ENCODE results near the gene CASR.

CASR gene

DNA sequence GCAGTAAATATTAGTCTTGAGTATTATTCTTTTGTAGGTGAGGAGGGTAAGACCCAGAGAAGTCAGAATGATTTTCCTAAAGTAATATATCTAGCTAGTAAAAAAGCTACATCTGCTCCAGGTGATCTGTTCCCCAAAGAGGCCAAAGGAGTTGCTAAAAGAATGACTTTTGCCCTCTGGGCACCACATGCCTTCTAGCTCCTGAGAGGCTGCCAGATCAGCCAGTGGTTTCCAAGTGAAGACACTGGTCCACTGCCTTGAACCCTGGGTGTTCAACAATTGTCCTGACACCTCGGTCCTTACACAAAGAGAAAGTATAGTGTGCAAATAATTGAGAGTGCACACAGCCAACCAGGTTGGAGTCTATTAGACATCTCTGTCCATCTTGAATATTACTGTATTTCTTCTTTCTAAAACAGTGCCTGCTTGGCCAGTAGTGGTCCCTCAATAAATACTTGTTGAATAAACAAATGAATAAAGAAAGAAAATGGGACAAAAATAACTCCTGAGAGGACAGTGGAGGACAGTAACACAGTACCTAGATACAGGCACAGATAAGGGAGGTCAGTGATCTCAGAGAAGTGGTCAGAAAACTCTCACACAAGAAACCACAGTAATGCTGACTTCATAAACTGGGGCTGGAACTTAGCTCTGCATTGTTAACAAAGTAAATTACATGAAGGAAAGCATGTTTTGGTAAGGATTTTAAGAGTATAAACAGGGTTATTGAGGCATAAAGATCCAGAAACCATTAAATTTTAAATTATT is 85.0 kb downstream of the CASR start:
- no peak for TF ChIP-seq MYC (IDR thresholded peaks at IDR 0.05; ENCODE audit: low read depth, low read length)
- no peak for TF ChIP-seq POLR2A (IDR thresholded peaks at IDR 0.05; ENCODE audit: extremely low read depth, insufficient read length)
- no peak for TF ChIP-seq MAX (IDR thresholded peaks at IDR 0.05; ENCODE audit: low read depth, low read length)
- TF ChIP-seq, protein P1, sequence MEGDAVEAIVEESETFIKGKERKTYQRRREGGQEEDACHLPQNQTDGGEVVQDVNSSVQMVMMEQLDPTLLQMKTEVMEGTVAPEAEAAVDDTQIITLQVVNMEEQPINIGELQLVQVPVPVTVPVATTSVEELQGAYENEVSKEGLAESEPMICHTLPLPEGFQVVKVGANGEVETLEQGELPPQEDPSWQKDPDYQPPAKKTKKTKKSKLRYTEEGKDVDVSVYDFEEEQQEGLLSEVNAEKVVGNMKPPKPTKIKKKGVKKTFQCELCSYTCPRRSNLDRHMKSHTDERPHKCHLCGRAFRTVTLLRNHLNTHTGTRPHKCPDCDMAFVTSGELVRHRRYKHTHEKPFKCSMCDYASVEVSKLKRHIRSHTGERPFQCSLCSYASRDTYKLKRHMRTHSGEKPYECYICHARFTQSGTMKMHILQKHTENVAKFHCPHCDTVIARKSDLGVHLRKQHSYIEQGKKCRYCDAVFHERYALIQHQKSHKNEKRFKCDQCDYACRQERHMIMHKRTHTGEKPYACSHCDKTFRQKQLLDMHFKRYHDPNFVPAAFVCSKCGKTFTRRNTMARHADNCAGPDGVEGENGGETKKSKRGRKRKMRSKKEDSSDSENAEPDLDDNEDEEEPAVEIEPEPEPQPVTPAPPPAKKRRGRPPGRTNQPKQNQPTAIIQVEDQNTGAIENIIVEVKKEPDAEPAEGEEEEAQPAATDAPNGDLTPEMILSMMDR (IDR thresholded peaks at IDR 0.05; ENCODE audit: low read depth, low read length), result no peak
- peak; percentile 27 for DNase-seq (ENCODE audit: low read depth)
- no peak overlapping the region for H3K4me3 ChIP-seq (ENCODE audit: low read depth, low read length)

DNA sequence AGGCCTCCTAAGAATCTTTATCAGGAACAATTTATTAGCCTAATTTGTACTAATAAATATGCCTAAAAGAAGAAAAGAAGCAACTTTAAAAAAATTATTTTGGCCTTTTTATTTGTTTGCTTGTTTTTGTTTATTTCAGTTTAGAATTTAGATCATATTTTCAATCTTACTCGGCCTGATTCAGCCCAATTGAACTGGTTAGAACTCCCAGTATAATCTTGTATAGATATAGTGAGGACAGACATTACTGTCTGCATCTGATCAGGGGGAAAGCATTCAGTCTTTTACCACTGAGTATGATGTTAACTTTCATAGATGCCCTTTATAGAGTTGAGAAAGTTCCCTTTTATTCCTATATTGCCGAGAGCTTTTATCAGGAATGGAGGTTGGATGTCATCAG is 85.6 kb downstream of the CASR start:
- no peak overlapping the region for H3K4me3 ChIP-seq (ENCODE audit: low read depth, low read length)
- DNase-seq (ENCODE audit: low read depth), result no peak
- TF ChIP-seq MYC (IDR thresholded peaks at IDR 0.05; ENCODE audit: low read depth, low read length) (no peak), POLR2A (IDR thresholded peaks at IDR 0.05; ENCODE audit: extremely low read depth, insufficient read length) (no peak), MAX (IDR thresholded peaks at IDR 0.05; ENCODE audit: low read depth, low read length) (no peak)
- TF ChIP-seq, protein P1 (IDR thresholded peaks at IDR 0.05; ENCODE audit: low read depth, low read length), result no peak

DNA sequence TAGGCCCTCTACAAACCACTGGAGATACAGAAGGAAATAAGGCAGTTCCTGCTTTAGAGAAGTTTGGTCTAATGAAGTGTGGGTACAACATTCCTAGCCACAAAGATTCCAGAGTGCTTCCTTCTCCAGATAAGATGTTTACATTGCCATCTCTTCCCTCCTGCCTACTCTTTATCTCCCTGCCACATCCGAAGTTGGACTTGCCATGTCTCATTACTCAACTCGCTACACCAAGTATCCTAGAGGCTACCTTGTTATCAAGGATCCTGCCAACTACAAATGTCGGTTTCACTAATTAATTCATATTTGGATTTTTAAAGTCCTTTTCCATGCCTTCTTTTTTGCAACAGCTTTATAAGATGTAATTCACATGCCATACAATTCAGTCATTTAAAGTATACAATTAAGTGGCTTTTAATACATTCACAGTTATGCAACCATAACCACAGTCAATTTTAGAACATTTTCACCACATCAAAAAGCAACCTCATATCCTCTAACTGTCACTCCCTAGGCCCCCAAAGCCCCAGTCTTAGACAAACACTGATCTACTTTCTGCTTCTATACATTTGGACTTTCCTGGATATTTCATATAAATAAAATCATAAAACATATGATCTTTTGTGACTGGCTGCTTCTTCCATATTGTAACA is 87.9 kb downstream of the CASR start:
- DNase-seq (ENCODE audit: low read depth), result peak; percentile 76
- TF ChIP-seq MAX (IDR thresholded peaks at IDR 0.05; ENCODE audit: low read depth, low read length) (no peak), MYC (IDR thresholded peaks at IDR 0.05; ENCODE audit: low read depth, low read length) (no peak), POLR2A (IDR thresholded peaks at IDR 0.05; ENCODE audit: extremely low read depth, insufficient read length) (no peak)
- TF ChIP-seq, protein P1 (IDR thresholded peaks at IDR 0.05; ENCODE audit: low read depth, low read length), result no peak
- no peak overlapping the region for H3K4me3 ChIP-seq (ENCODE audit: low read depth, low read length)

- DNase-seq (ENCODE audit: low read depth), result peak; percentile 49
- no peak overlapping the region for H3K4me3 ChIP-seq (ENCODE audit: low read depth, low read length)
- TF ChIP-seq MAX (IDR thresholded peaks at IDR 0.05; ENCODE audit: low read depth, low read length) (no peak), MYC (IDR thresholded peaks at IDR 0.05; ENCODE audit: low read depth, low read length) (no peak), POLR2A (IDR thresholded peaks at IDR 0.05; ENCODE audit: extremely low read depth, insufficient read length) (no peak)
- TF ChIP-seq, protein P1 (IDR thresholded peaks at IDR 0.05; ENCODE audit: low read depth, low read length), result no peak
Observed at GRCh38 chr3:122272879-122273278, 89.4 kb downstream of the CASR start.

DNA sequence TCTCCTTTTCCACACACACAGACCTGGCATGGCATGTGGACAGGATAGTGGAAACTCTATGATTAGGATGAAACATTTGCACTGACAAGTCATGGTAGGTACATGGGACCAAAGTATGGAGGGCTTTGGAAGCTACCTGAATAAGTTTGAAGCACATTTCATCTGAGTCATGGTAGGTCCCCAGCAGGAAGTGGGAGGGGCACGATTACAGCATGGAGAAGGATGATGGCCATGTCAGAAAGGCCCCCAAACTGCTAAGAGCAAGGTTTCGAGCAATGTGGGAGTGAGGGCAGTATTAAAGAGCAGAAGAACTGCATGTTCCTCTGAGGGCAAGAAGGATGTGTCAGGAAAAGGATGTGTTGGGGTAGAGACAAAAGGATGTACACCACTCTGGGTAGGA is 90.0 kb downstream of the CASR start:
- peak; percentile 41 for DNase-seq (ENCODE audit: low read depth)
- TF ChIP-seq MAX (IDR thresholded peaks at IDR 0.05; ENCODE audit: low read depth, low read length), result no peak
- TF ChIP-seq, protein P1 (IDR thresholded peaks at IDR 0.05; ENCODE audit: low read depth, low read length), result no peak
- no peak overlapping the region for H3K4me3 ChIP-seq (ENCODE audit: low read depth, low read length)
